ENCODE measurements around the gene FOXE3.

DNA sequence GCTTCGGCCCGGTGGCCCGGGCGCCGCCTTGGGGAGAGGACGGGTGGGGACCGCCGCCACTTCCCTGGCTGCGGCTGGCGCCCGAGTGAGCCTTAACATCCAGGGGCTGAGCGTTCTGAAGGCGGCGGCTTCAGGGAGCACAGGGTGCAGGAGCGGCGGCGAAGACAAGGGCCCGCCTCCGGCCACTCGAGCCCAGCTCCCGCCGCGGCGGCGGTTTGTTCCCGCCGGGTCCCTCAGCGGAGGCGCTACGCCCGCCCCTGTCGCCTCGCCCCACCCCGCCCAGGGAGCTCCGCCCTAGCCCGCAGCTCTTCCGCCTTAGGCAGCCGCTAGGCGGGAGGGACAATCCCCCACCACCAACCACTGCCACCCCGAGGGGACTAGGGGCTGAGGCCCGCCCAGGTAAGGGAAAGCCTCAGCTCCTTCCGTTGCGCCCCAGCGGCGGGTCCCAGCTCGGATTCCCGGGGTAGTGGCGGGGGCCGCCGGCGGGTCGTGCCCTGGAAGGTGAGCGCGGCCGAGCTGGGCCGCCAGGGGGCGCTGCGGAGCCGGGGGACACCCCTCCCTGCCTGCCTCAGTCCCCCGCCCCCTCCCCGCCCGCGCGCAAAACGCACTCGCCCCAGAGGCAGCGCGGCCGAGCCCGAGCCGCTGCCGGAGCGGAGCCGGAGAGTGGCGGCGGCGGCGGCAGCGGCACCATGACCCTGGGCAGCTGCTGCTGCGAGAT is 21.5 kb downstream of the FOXE3 start, which contains the start of gene FOXD2:
- TF ChIP-seq, protein P1, sequence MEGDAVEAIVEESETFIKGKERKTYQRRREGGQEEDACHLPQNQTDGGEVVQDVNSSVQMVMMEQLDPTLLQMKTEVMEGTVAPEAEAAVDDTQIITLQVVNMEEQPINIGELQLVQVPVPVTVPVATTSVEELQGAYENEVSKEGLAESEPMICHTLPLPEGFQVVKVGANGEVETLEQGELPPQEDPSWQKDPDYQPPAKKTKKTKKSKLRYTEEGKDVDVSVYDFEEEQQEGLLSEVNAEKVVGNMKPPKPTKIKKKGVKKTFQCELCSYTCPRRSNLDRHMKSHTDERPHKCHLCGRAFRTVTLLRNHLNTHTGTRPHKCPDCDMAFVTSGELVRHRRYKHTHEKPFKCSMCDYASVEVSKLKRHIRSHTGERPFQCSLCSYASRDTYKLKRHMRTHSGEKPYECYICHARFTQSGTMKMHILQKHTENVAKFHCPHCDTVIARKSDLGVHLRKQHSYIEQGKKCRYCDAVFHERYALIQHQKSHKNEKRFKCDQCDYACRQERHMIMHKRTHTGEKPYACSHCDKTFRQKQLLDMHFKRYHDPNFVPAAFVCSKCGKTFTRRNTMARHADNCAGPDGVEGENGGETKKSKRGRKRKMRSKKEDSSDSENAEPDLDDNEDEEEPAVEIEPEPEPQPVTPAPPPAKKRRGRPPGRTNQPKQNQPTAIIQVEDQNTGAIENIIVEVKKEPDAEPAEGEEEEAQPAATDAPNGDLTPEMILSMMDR (conservative IDR thresholded peaks at IDR 0.05 in 1 of 2, IDR thresholded peaks at IDR 0.05 in 1 of 2; ENCODE audit: extremely low read depth in 1 of 2, insufficient read depth in 1 of 2, low read depth in 1 of 2, low read length in 2 of 2) = peak; percentile 39 to 75
- TF ChIP-seq EZH2 (IDR thresholded peaks at IDR 0.05; ENCODE audit: borderline replicate concordance, low read length) = no peak

Measured in mammary epithelial cell (primary cell).